ENCODE measurements around the gene PRKCZ.

Gene PRKCZ

GRCh38 chr1:2022063-2022770, 28.0 kb upstream of the PRKCZ start:
- no peaks in the 10 kb centered on the region for H3K36me3 ChIP-seq (replicated peaks; ENCODE audit: low read depth, low read length)
- H3K27me3 ChIP-seq (ENCODE audit: low read depth, low read length): no peaks in the 10 kb centered on the region
- no peak overlapping the region for H3K9ac ChIP-seq (ENCODE audit: low read length)
- no peaks in the 10 kb centered on the region for H3K4me1 ChIP-seq (ENCODE audit: low read length)
- no peak overlapping the region for H3K4me2 ChIP-seq (ENCODE audit: low read length)
- no peak overlapping the region for H3K4me3 ChIP-seq (ENCODE audit: low read length)
- TF ChIP-seq CTCF (IDR thresholded peaks at IDR 0.05; ENCODE audit: low read depth, low read length) (no peak), EZH2phosphoT487 (IDR thresholded peaks at IDR 0.05; ENCODE audit: low read depth) (no peak)
- no peaks in the 10 kb centered on the region for H3K9me3 ChIP-seq (ENCODE audit: insufficient read depth, low read length)
- no peaks in the 10 kb centered on the region for H3K79me2 ChIP-seq (ENCODE audit: low read length)
- H3K27ac ChIP-seq (ENCODE audit: low read length): no peak overlapping the region
- no peaks in the 10 kb centered on the region for H4K20me1 ChIP-seq (ENCODE audit: insufficient read depth, low read length)
- H2AFZ ChIP-seq (ENCODE audit: low read depth, low read length): no peak overlapping the region

- Histone ChIP-seq H3K4me1 (ENCODE audit: low read length) (no peaks in the 10 kb centered on the region), H3K4me2 (ENCODE audit: low read length) (no peak overlapping the region), H3K4me3 (ENCODE audit: low read length) (no peak overlapping the region), H3K36me3 (replicated peaks; ENCODE audit: low read depth, low read length) (no peaks in the 10 kb centered on the region), H3K79me2 (ENCODE audit: low read length) (no peaks in the 10 kb centered on the region), H3K27me3 (ENCODE audit: low read depth, low read length) (no peaks in the 10 kb centered on the region), H2AFZ (ENCODE audit: low read depth, low read length) (no peak overlapping the region), H3K9me3 (ENCODE audit: insufficient read depth, low read length) (no peaks in the 10 kb centered on the region), H3K27ac (ENCODE audit: low read length) (no peak overlapping the region), H4K20me1 (ENCODE audit: insufficient read depth, low read length) (no peaks in the 10 kb centered on the region), H3K9ac (ENCODE audit: low read length) (no peak overlapping the region)
- no peak for TF ChIP-seq CTCF (IDR thresholded peaks at IDR 0.05; ENCODE audit: low read depth, low read length)
- no peak for TF ChIP-seq EZH2phosphoT487 (IDR thresholded peaks at IDR 0.05; ENCODE audit: low read depth)
Measured at GRCh38 chr1:2023187-2023586, 27.0 kb upstream of the PRKCZ start.

- no peak overlapping the region for H2AFZ ChIP-seq (ENCODE audit: low read depth, low read length)
- H3K4me3 ChIP-seq (ENCODE audit: low read length): no peak overlapping the region
- H3K4me2 ChIP-seq (ENCODE audit: low read length): no peak overlapping the region
- no peaks in the 10 kb centered on the region for H3K4me1 ChIP-seq (ENCODE audit: low read length)
- H4K20me1 ChIP-seq (ENCODE audit: insufficient read depth, low read length): no peaks in the 10 kb centered on the region
- H3K79me2 ChIP-seq (ENCODE audit: low read length): no peaks in the 10 kb centered on the region
- TF ChIP-seq CTCF (IDR thresholded peaks at IDR 0.05; ENCODE audit: low read depth, low read length): no peak
- no peak for TF ChIP-seq EZH2phosphoT487 (IDR thresholded peaks at IDR 0.05; ENCODE audit: low read depth)
- no peaks in the 10 kb centered on the region for H3K9me3 ChIP-seq (ENCODE audit: insufficient read depth, low read length)
- no peaks in the 10 kb centered on the region for H3K27me3 ChIP-seq (ENCODE audit: low read depth, low read length)
- H3K9ac ChIP-seq (ENCODE audit: low read length): no peak overlapping the region
- H3K36me3 ChIP-seq (replicated peaks; ENCODE audit: low read depth, low read length): no peaks in the 10 kb centered on the region
- H3K27ac ChIP-seq (ENCODE audit: low read length): no peak overlapping the region
Measured at GRCh38 chr1:2024451-2024850, 25.8 kb upstream of the PRKCZ start.

GRCh38 chr1:2024887-2025286, 25.3 kb upstream of the PRKCZ start:
- no peak overlapping the region for H3K9ac ChIP-seq (ENCODE audit: low read length)
- H3K4me3 ChIP-seq (ENCODE audit: low read length): no peak overlapping the region
- no peaks in the 10 kb centered on the region for H3K79me2 ChIP-seq (ENCODE audit: low read length)
- no peak overlapping the region for H3K27ac ChIP-seq (ENCODE audit: low read length)
- no peaks in the 10 kb centered on the region for H3K27me3 ChIP-seq (ENCODE audit: low read depth, low read length)
- H3K4me1 ChIP-seq (ENCODE audit: low read length): no peaks in the 10 kb centered on the region
- H3K4me2 ChIP-seq (ENCODE audit: low read length): no peak overlapping the region
- H3K9me3 ChIP-seq (ENCODE audit: insufficient read depth, low read length): no peaks in the 10 kb centered on the region
- no peaks in the 10 kb centered on the region for H3K36me3 ChIP-seq (replicated peaks; ENCODE audit: low read depth, low read length)
- H4K20me1 ChIP-seq (ENCODE audit: insufficient read depth, low read length): no peaks in the 10 kb centered on the region
- H2AFZ ChIP-seq (ENCODE audit: low read depth, low read length): no peak overlapping the region
- TF ChIP-seq EZH2phosphoT487 (IDR thresholded peaks at IDR 0.05; ENCODE audit: low read depth) (no peak), CTCF (IDR thresholded peaks at IDR 0.05; ENCODE audit: low read depth, low read length) (no peak)

All from OCI-LY3 (cell line).